GM13976 (cell line): ENCODE data around the gene PTGFR.

Experiments
- DNase-seq: peaks from one replicate; pipeline ENCODE4 v3.0.0; 2012; ENCODE audit warnings: low spot score
- CTCF ChIP-seq: IDR thresholded peaks from 2 replicates; pipeline ENCODE4 v1.5.1; 2012; ENCODE audit warnings: borderline replicate concordance, mild to moderate bottlenecking; ENCODE audit not compliant: insufficient read depth; ENCODE audit errors: extremely low read depth, missing control alignments, control extremely low read depth
- in situ Hi-C: fragments of 300-500 bp; cut with MboI; formaldehyde crosslinking; loops from one replicate; pipeline ENCODE4 v1.12.0; 2022; ENCODE audit warnings: low sequenced_read_pairs, mixed read lengths, inconsistent platforms; ENCODE audit not compliant: unreplicated experiment

PTGFR gene

GRCh38 chr1:78527706-78528105 lies 36.9 kb downstream of the PTGFR start:
- in situ Hi-C loops: no loop called here
- no peak for DNase-seq
- TF ChIP-seq CTCF: no peak

GRCh38 chr1:78533527-78533926 lies 42.8 kb downstream of the PTGFR start:
- DNase-seq: no peak
- TF ChIP-seq CTCF: no peak
- in situ Hi-C loops: no loop called here

GRCh38 chr1:78535286-78535685 lies 44.5 kb downstream of the PTGFR start:
- no peak for DNase-seq
- no peak for TF ChIP-seq CTCF
- in situ Hi-C loops: no loop called here

GRCh38 chr1:78536427-78536826 lies 45.7 kb downstream of the PTGFR start:
- in situ Hi-C loops: no loop called here
- DNase-seq: no peak
- TF ChIP-seq CTCF: no peak

- in situ Hi-C loops: no loop called here
- no peak for TF ChIP-seq CTCF
- DNase-seq: no peak
Observed at GRCh38 chr1:78540048-78540447, 49.3 kb downstream of the PTGFR start.

- in situ Hi-C loops: no loop called here
- no peak for TF ChIP-seq CTCF
- no peak for DNase-seq
Observed at GRCh38 chr1:78541479-78541878, 50.7 kb downstream of the PTGFR start.
